Endodermal cell (in vitro differentiated cells): Measurements from ENCODE around the gene MOB1B. TPM values are rescaled to one million over a fixed set of nuclear protein-coding genes. Genes with fewer than 3 reads are reported as not detected.
"Not testable (repeated sequence)": the region's sequence is repeated elsewhere in the genome, so short reads cannot be mapped to it uniquely, and the experiment has no call there.

ENCODE experiments used
- DNase-seq: peaks from one replicate; pipeline ENCODE4 v3.0.0-alpha.2; 2017
- H3K27ac ChIP-seq: 2 replicates; pipeline ENCODE4 v1.5.1; 2013; ENCODE audit warnings: mild to moderate bottlenecking, low read depth, low read length, moderate library complexity
- H3K27me3 ChIP-seq: 2 replicates; pipeline ENCODE4 v1.6.1; 2013; ENCODE audit warnings: mild to moderate bottlenecking, low read length, moderate library complexity; ENCODE audit not compliant: insufficient read depth, control insufficient read depth, poor library complexity, severe bottlenecking
- H3K36me3 ChIP-seq: 2 replicates; pipeline ENCODE4 v1.7.0; 2013; ENCODE audit warnings: mild to moderate bottlenecking, low read length, moderate library complexity; ENCODE audit not compliant: control insufficient read depth, insufficient read depth
- H3K4me1 ChIP-seq: one replicate; pipeline ENCODE4 v1.7.0; 2013; ENCODE audit warnings: low read length; ENCODE audit not compliant: control insufficient read depth, insufficient read depth
- H3K4me3 ChIP-seq: 2 replicates; pipeline ENCODE4 v1.5.1; 2013; ENCODE audit warnings: mild to moderate bottlenecking, low read length, moderate library complexity
- H3K9ac ChIP-seq: 2 replicates; pipeline ENCODE4 v1.6.1; 2013; ENCODE audit warnings: mild to moderate bottlenecking, low read length, moderate library complexity; ENCODE audit not compliant: poor library complexity, severe bottlenecking; ENCODE audit errors: extremely low read depth
- H3K9me3 ChIP-seq: 2 replicates; pipeline ENCODE4 v1.6.1; 2013; ENCODE audit warnings: mild to moderate bottlenecking, low read length, moderate library complexity; ENCODE audit not compliant: control insufficient read depth
- H3K27ac Mint-ChIP-seq: 2 replicates; pipeline ENCODE4 v1.8.0; 2020; ENCODE audit warnings: mixed read lengths
- H3K27me3 Mint-ChIP-seq: 2 replicates; pipeline ENCODE4 v1.8.0; 2021; ENCODE audit warnings: mild to moderate bottlenecking, mixed read lengths; ENCODE audit not compliant: insufficient read depth
- H3K36me3 Mint-ChIP-seq: 2 replicates; pipeline ENCODE4 v1.8.0; 2020; ENCODE audit warnings: low read depth, mixed read lengths
- H3K4me1 Mint-ChIP-seq: 2 replicates; pipeline ENCODE4 v1.8.0; 2020; ENCODE audit warnings: mixed read lengths
- H3K4me3 Mint-ChIP-seq: 2 replicates; pipeline ENCODE4 v1.8.0; 2020; ENCODE audit warnings: mild to moderate bottlenecking, moderate library complexity, mixed read lengths
- H3K9me3 Mint-ChIP-seq: 2 replicates; pipeline ENCODE4 v1.8.0; 2020; ENCODE audit warnings: mild to moderate bottlenecking, mixed read lengths
- WGBS, 2 experiments: methylation state at CpG; one replicate each; pipeline versions ENCODE4 v1.1.5 to v1.1.7; 2013; ENCODE audit warnings: missing lambda C conversion rate in 2 of 2, mixed read lengths in 1 of 2; ENCODE audit not compliant: insufficient coverage in 1 of 2, insufficient read length in 1 of 2; 5-methylcytosine and 5-hydroxymethylcytosine counted together
- total RNA-seq, 2 donors: library from RNA; stranded (reverse); fragmentation: NEBNext Ultra II Directional in 1 of 2; extraction: Animal tissue kit (Norgen Biotek cat#: 25700) in 1 of 2; gene quantifications; 2 replicates in 1 of 2; 3 replicates in 1 of 2; pipeline ENCODE4 v1.2.1, GENCODE V29; 2021
- TF ChIP-seq, protein P1 (sequence below): fragments of 200-600 bp; sonication (generic); conservative IDR thresholded peaks from 2 replicates; pipeline ENCODE4 v1.5.0; 2021; ENCODE audit warnings: antibody characterized with exemption, mild to moderate bottlenecking

MOB1B gene
- total RNA-seq, 2 donors from 2014 or later = 28.7 to 30.5 TPM

DNA sequence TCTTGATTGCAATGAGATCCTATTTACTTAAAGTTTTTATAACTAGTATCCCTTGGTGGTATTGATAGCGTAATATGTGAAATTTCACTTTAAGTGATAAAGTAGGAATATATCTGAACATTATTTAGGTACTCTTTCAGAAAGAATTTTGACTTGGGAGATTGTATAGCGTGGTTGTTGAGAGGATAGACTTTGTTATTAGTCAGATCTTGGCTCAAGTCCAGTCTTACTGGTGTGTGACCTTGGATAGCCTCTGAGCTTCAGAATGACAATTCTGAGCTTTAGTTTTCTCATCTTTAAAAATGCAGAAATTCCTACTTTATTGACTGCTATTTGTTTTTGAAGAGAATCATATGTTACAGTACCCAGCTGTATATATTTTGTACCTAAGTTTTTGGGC, 123.9 kb downstream of the MOB1B start:
- peaks cover 60% of the 10 kb centered on the region for H3K36me3 ChIP-seq
- peak overlapping the region; percentile 13 for H3K27ac Mint-ChIP-seq

GRCh38 chr4:71027611-71028010, 125.4 kb downstream of the MOB1B start:
- WGBS, 2 experiments = 100% methylated on average over 1 of the region's 1 CpG; no CpG with 5 or more reads in 1 of the 2 experiments
- Histone ChIP-seq H3K36me3 (peaks cover 59% of the 10 kb centered on the region), H3K27me3 (no peaks in the 10 kb centered on the region), H3K9ac (no peak overlapping the region), H3K9me3 (no peaks in the 10 kb centered on the region), H3K27ac (no peak overlapping the region), H3K4me1 (no peaks in the 10 kb centered on the region), H3K4me3 (no peak overlapping the region)
- TF ChIP-seq, protein P1, sequence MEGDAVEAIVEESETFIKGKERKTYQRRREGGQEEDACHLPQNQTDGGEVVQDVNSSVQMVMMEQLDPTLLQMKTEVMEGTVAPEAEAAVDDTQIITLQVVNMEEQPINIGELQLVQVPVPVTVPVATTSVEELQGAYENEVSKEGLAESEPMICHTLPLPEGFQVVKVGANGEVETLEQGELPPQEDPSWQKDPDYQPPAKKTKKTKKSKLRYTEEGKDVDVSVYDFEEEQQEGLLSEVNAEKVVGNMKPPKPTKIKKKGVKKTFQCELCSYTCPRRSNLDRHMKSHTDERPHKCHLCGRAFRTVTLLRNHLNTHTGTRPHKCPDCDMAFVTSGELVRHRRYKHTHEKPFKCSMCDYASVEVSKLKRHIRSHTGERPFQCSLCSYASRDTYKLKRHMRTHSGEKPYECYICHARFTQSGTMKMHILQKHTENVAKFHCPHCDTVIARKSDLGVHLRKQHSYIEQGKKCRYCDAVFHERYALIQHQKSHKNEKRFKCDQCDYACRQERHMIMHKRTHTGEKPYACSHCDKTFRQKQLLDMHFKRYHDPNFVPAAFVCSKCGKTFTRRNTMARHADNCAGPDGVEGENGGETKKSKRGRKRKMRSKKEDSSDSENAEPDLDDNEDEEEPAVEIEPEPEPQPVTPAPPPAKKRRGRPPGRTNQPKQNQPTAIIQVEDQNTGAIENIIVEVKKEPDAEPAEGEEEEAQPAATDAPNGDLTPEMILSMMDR = no peak
- Mint-ChIP-seq H3K4me3 (no peak overlapping the region), H3K27ac (no peak overlapping the region), H3K27me3 (no peaks in the 10 kb centered on the region), H3K4me1 (no peaks in the 10 kb centered on the region), H3K9me3 (no peaks in the 10 kb centered on the region), H3K36me3 (peaks cover 30% of the 10 kb centered on the region)
- DNase-seq = no peak

More for the DNA sequence above, 123.9 kb downstream of the MOB1B start:
- Mint-ChIP-seq H3K36me3 (peaks cover 20% of the 10 kb centered on the region), H3K27me3 (no peaks in the 10 kb centered on the region), H3K4me3 (no peak overlapping the region), H3K4me1 (no peaks in the 10 kb centered on the region), H3K9me3 (no peaks in the 10 kb centered on the region)
- Histone ChIP-seq H3K9me3 (no peaks in the 10 kb centered on the region), H3K27me3 (no peaks in the 10 kb centered on the region), H3K4me1 (no peaks in the 10 kb centered on the region), H3K4me3 (no peak overlapping the region), H3K9ac (no peak overlapping the region), H3K27ac (no peak overlapping the region)
- WGBS, 2 experiments = 96 to 100% methylated on average over 1 to 2 of the region's 2 CpGs
- DNase-seq = no peak
- TF ChIP-seq, protein P1 = no peak

- DNase-seq = no peak
- peaks cover 42% of the 10 kb centered on the region for H3K36me3 ChIP-seq
- H3K27me3 ChIP-seq = no peaks in the 10 kb centered on the region
- H3K27ac ChIP-seq = no peak overlapping the region
- Mint-ChIP-seq H3K36me3 (peaks cover 21% of the 10 kb centered on the region), H3K9me3 (no peaks in the 10 kb centered on the region), H3K4me3 (no peak overlapping the region), H3K4me1 (no peaks in the 10 kb centered on the region), H3K27ac (no peak overlapping the region), H3K27me3 (no peaks in the 10 kb centered on the region)
- 43% methylated on average over 1 of the region's 1 CpG; no CpG with 5 or more reads in 1 of the 2 experiments for WGBS, 2 experiments
- TF ChIP-seq, protein P1 = no peak
- H3K9me3 ChIP-seq = no peaks in the 10 kb centered on the region
- no peak overlapping the region for H3K4me3 ChIP-seq
- no peak overlapping the region for H3K9ac ChIP-seq
- H3K4me1 ChIP-seq = no peaks in the 10 kb centered on the region
These were observed 127.3 kb downstream of the MOB1B start for GRCh38 chr4:71029504-71029903.

DNA sequence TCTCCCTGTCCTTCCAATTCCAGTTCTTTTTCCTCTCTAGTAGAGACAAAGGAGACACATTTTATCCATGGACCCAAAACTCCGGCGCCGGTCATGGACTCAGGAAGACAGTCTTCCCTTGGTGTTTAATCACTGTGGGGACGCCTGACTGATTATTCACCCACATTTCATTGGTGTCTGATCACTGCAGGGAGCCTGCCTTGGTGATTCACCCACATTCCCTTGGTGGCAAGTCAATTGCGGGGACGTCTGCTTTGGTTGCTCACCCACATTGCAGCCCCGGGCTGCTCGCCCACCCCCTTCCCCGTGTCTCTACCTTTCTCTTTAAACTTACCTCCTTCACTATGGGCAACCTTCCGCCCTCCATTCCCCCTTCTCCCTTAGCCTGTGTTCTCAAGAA, 129.9 kb downstream of the MOB1B start:
- WGBS, 2 experiments = 84 to 92% methylated on average over 6 to 10 of the region's 10 CpGs

More for the DNA sequence above, 129.9 kb downstream of the MOB1B start:
- not testable (repeated sequence) for H3K4me3 ChIP-seq, H3K27me3 Mint-ChIP-seq, H3K9me3 Mint-ChIP-seq, H3K27ac ChIP-seq, H3K4me1 ChIP-seq, H3K4me3 Mint-ChIP-seq, H3K9ac ChIP-seq, H3K9me3 ChIP-seq, H3K4me1 Mint-ChIP-seq, H3K27me3 ChIP-seq, H3K27ac Mint-ChIP-seq, DNase-seq
- H3K36me3 ChIP-seq = peaks cover 34% of the 10 kb centered on the region
- H3K36me3 Mint-ChIP-seq = peaks cover 21% of the 10 kb centered on the region
